HG02943 (cell line): ENCODE results near the gene TM4SF20.
A peak's percentile ranks its signal among the peaks of the same experiment; 100 is the strongest.

Experiments used
- ATAC-seq: cut with Tn5 transposase; IDR thresholded peaks from one replicate; pipeline ENCODE4 v1.9.1; 2021; ENCODE audit warnings: mild to moderate bottlenecking, low read depth, moderate library complexity; ENCODE audit not compliant: unreplicated experiment

TM4SF20 gene

GRCh38 chr2:227379095-227379494, at the start of gene TM4SF20:
Gene TM4SF20, minus strand, starts transcription at chr2:227379306. Its CDS starts 38 bp downstream, at chr2:227379268.
- ATAC-seq: no peak

DNA sequence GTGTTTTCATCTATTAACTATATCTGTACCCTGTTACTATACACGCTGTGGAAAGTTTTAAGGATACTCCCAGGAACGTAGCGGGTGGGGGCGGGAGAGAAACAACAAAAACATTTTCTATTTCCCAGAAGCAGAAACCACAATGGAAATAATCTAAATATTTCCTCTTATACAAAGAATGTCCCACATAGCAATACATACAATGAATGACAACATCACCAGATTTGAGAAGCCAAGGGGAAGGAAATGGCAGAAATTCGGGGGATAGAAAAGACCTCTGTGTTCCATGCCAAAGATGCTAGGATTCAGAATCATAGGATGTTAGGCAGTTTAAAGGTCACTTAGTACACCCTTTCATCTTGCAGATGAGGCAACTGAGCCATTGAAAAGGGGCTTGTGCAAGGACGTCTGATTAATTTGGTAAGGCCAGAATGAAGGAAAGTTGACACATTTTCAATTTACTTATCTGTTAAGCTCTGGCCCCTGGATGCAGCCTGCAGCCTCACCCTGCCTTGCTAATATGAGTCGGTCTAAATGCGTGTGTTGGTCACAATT, 49.7 kb upstream of the TM4SF20 start:
- ATAC-seq: no peak

DNA sequence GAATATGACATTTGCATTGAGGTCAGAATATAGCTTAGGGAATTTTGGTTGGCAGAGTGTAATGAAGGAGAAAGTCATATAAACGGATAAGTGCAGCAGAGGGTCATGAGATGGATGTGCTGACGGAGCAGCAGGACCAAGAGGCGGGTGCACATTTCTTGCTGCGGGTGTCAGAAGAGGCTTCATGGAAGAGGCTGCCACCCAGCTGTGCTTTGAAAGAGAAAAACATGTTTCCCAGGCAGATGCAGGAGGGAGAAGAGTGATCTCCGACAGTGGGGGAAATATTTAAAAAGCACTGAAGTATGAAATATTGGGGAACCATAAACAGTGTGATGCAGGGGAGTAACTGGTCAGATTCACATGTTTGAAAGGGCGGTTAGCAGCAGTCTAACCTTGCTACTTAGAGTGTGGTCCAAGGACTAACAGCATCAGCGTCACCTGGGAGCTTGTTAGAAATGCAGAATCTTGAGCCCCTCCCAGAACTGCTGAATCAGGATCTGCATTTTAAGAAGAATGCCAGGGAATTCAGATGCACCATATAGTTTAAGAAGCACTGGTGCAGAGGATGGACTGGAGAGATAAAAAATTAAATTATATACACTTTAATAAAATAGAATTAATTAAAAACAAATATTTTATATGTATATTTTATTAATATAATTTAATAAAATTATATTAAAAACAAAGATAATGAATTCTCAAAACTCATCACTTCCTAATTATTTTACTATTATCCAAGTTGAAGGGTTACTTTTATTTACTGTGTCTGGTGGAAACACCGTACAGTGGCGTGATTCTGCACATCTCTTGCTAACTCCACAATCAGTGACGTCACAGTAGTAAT, 44.8 kb upstream of the TM4SF20 start:
- ATAC-seq: no peak

DNA sequence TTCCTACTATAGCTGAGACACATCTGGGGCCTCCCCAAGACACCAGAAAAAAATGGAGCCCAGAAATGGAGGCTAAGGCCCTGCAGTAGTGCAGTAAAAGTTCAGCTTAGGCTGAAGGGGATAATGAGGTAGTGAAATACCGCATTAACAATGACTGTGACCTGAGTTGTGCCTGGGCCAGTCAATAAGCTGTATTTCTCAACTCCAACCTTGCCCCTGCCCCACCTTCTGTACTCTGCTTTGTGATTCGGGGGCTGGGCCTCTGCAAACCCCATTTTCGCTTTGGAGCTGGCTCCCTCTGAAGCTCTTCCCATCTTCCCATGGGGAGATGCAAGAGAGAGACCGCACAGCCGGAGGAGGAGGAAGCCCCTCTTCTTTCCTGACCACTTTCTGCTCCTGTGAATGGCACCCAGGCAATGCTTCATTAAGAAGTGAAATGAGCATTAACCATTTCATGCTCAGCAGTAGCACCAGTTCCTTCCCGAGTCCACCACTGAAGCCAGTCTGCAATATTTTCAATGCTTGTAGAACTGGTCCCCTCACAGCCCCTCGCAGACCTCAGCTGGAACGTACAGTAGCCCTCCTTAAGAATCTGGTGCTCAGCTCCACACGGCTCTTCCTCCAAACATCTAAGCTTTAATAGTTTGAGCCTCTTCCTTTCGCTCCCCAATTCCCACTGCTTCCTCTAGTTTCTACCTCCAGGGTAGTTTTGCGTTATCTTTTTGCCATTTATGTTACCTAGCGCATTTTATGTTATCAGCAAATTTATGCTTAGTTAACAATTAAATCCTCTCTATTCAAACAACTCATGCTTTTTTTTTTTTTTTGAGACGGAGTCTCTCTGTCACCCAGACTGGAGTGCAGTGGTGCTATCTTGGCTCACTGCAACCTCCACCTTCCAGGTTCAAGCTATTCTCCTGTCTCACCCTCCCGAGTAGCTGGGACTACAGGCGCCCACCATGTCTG, 41.3 kb upstream of the TM4SF20 start:
- ATAC-seq: no peak

GRCh38 chr2:227416701-227417100, 37.6 kb upstream of the TM4SF20 start:
- no peak for ATAC-seq

- ATAC-seq: peak; percentile 41
Measured at GRCh38 chr2:227415538-227416424, 36.7 kb upstream of the TM4SF20 start.

DNA sequence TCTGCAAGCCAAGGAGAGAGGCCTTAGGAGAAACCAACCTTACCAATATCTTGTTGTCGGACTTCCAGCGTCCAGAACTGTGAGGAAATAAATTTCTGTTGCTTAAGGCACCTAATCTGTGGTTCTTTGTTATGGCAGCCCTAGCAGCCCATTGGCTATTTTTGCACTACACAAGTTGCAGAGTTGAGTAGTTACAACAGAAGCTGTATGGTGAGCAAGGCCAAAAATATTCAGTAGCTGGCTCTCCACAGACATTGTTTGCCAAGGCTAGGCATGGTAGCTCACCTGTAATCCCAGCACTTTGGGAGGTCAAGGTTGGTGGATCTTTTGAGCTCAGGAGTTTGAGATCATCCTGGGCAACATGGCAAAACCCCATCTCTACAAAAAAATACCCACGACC, 35.7 kb upstream of the TM4SF20 start:
- no peak for ATAC-seq

DNA sequence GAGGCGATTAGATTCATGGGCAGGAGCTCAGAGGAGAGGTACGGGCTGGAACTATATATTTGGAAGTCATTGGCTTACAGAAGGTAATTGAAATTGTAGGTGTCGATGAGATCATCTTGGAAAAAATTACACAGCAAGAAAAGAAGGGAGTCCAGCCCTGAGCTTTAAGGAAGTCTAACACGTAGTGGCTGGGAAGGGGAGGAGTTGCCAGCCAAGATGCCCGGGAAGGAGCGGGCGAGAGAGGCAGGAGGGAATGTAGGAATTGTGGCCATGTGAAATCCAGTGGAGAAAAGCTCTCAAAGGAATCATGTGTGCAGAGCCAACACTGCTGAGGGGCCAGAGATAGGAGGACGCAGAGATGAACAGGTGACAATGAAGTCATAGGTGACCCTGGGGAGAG, 34.3 kb upstream of the TM4SF20 start:
- no peak for ATAC-seq

DNA sequence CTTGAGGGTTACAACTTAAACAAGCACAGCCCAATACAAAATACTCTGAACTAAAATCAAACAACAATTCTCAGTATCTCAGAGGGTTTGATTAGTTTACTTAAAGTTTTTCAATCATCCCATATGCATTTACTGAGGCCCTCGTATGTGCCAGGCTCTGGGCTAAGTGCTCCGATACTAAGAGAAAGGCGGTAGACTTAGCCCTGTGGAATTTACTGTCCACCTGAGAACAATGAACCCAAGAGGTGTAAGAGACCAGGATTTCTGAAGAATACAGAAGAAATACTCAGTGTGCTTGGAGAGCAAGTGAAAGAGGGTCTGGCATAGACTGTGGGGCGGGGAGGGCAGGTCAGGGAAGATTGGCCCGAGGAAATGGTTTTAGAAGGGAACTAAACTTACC, 33.8 kb upstream of the TM4SF20 start:
- no peak for ATAC-seq

- no peak for ATAC-seq
Measured at GRCh38 chr2:227411990-227412350, 32.9 kb upstream of the TM4SF20 start.

- ATAC-seq: peak; percentile 62
Measured at GRCh38 chr2:227411320-227411989, 32.3 kb upstream of the TM4SF20 start.

DNA sequence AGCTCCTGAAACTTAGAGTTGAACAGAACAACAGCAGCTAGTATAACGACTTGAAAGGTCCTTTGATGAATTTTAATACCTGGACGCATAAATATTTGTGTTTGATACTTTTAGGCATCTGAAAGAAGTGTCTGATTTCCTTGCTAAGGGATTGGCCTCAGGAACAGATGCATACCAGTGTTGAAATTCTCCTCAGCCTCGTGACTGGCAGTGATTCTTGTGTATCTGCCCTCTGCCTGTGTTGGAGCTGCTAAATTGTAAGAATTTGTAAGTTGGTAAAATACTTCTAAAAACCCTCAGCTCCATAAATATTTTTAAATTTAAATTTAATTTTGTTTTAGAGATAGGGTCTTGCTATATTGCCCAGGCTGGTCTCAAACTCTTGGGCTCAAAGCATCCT, 31.1 kb upstream of the TM4SF20 start:
- no peak for ATAC-seq

DNA sequence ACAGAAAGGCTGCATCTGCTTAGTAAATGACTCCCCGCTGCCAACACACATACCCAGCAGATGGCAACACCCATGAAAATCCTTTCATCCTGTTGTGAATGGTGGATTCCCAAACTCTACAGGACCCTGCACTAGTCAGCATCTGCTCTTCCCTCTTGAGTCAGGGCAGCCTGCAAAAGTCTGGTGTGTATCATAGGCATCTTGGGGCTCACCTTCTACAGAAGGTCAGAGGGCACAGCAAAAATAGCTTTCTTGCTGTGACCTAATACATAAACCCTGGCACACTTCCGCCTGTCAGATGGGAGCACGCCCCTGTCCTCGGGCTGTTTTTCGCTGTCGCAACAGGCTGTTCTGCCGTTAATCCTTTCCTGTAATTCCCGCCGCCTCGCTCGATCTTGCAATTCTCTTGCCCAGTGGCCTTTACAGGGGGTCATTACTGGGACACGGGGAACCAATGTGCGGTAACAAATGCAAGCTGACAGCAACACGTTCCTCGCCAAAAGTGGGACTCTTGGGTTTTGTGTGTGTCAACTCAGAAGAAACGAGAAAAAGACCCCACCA, 28.6 kb upstream of the TM4SF20 start:
- ATAC-seq: no peak

DNA sequence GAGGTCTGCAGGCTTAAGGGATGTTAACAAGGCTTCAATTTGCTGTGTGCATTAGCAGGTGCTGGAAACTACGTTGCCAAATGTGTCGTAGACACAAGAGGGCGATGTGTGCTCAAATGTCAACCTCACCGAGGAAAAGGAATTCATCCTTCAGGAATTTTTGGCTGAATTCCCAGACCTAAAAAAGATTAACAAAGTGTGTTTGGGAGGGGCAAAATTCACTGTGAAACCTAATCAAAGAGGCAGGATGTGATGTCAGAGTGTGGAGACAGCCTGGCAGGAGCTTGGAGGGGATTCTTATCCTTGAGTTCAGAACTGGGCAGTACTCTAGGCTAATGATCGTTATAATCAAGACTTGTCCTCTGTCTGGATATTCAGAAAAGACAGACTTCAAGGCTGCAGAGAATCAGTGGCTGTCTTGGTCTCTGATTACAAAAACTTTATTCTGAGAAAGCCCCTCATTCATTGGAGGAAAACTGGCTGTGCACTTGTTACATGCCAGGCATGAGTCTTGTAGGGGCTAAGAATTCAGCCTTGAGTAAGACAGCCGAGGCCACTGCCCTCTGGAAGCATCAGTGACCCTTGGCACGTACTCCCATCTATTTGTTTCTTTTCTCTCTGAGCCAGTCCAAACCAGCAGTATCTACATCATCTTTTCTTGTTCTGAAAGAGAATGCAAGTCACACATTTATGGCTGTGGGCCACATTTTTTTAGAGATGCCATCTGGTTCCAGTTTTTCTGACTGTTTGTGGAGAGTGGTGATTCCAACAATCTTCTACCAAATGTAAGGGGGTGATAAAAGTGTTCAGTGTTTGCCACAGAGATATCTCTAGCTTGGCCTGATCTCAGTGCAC, 27.3 kb upstream of the TM4SF20 start:
- ATAC-seq: no peak

DNA sequence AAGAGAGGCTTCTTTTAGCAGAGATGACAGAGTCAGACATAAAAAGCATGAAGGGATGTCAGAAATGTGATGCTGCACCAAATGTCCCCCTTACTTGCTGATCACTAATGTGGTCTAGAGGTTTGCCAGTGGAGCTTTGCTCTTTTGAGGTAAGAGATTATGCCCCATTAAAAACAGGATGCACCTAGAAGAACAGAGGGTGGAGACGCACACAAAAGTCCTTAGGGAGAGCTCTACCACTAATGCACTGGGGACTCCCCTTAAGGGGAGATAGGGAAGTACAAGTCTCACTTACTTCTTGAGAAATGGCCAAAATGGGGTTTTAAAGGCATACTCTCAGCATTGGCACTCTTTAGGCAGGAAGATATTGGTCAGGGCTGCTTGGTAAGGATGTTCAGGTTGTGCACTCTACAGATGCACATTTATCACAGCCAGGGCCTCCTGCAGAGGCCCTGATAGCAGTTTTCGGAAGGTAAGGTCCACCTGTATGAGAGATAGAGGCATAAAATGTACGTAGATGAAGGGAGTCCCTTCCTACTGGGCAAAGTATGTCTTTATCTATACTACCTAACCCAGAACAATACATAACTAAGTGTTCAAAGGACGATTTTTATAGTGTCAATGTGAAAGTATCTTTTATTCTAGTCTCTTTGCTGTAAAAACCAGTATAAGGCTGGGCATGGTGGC, 25.6 kb upstream of the TM4SF20 start:
- no peak for ATAC-seq

GRCh38 chr2:227402959-227403358, 23.9 kb upstream of the TM4SF20 start:
- ATAC-seq: no peak

DNA sequence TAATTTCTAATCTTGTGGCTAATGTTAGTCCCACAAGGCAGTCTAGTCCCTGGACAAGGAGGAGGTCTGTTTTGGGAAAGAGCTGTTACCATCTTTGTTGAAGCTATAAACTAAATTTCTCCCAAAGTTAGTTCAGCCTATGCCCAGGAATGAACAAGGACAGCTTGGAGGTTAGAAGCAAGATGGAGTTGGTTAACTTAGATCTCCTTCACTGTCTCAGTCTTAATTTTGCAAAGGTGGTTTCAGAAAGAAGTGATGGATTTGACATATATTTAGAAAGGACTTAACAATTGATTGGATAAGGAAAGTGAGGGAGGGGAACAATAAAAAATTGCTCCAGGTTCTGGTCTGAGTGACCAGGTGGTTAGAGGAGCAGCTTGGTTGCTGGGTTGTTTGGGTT, 23.2 kb upstream of the TM4SF20 start:
- ATAC-seq: no peak

- no peak for ATAC-seq
Measured at GRCh38 chr2:227401550-227401949, 22.4 kb upstream of the TM4SF20 start.
